Fibroblast of skin of left quadriceps (primary cell): Measurements from ENCODE around the gene MYDGF.
"Not testable (repeated sequence)": the region's sequence is repeated elsewhere in the genome, so short reads cannot be mapped to it uniquely, and the experiment has no call there.

Source experiments
- DNase-seq, 2 experiments: peaks; one replicate each; pipeline ENCODE4 v3.0.0-alpha.2; 2013; ENCODE audit warnings: low read depth in 2 of 2

MYDGF gene

GRCh38 chr19:4669723-4670480, at the start of gene MYDGF:
Gene MYDGF, minus strand, starts transcription at chr19:4670342. Its CDS starts 8 bp downstream, at chr19:4670334.
- DNase-seq: peak; percentile 78

GRCh38 chr19:4719499-4719866, 49.3 kb upstream of the MYDGF start:
- DNase-seq: no peak

- DNase-seq: no peak
Observed at GRCh38 chr19:4717966-4718701, 48.0 kb upstream of the MYDGF start.

- no peak for DNase-seq
Observed at GRCh38 chr19:4717191-4717965, 47.2 kb upstream of the MYDGF start.

DNA sequence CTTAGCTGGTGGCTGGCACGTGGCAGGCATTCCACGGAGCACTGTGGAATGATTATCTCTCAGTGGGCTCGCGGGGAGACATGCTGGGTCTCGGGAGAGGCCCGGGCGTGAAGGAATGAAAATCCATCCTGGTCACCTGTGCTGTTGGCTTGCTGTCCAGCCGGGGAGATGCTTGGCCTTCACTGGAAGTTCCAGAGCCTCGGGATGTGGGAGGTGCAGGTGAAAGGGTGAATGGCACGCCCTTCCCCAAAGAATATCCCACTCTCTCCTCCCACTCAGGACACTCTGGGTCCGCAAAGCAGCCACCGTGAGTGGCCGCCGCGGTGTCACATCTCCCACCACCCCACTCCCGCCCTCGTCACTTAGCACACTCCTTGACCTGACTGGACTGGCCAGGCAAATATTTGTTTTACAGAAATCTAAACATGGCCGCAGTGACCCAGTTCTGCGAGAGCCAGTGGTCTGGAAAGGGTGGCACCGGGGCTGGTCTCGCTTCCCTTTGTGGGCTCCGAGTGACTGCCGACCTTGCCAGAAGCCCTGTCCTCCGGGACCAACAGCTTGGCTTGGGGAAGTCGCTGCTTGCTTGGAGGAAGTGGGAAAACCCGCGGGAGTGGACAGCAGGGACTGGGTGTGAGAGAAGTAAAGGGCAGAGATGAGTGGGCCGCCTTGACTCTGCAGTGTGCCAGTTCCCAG, 45.5 kb upstream of the MYDGF start:
- no peak for DNase-seq

DNA sequence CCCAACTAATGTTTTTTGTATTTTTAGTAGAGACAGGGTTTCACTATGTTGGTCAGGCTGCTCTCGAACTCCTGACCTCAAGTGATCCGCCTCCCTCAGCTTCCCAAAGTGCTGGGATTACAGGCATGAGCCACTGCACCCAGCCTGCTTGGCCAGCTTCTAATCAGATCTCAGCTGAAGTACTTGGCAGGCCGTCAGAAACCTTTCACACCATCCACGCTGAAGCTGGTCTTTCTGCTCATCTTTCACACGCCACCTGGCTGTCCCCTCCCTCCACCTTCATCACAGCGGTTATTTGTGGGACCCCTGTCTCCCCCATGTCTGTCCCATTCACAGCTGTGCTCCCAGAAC, 45.0 kb upstream of the MYDGF start:
- not testable (repeated sequence) for DNase-seq

- DNase-seq: no peak
Observed at GRCh38 chr19:4714016-4714415, 43.9 kb upstream of the MYDGF start.

- DNase-seq: peak in 1 of 2 experiments; percentile 10
Observed at GRCh38 chr19:4713384-4713951, 43.3 kb upstream of the MYDGF start.

GRCh38 chr19:4712771-4713170, 42.6 kb upstream of the MYDGF start:
- DNase-seq: no peak

DNA sequence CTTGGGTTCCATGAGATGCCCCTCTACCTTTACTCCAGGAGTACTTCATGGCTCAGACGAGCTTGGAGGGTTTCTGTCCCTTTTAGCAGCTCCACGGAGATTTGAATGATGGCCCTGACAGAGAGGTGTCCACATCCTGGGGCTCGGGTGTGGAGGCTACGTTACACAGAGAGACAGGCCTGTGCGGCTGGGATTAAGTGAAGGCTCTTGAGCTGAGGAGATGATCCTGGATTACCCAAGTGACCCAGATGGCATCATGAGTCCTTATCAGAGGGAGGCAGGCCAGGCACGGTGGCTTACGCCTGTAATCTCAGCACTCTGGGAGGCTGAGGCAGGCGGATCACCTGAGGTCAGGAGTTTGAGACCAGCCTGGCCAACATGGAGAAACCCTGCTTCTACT, 41.1 kb upstream of the MYDGF start:
- no peak for DNase-seq

GRCh38 chr19:4710281-4710600, 40.1 kb upstream of the MYDGF start:
- DNase-seq: no peak

GRCh38 chr19:4709440-4710280, 39.5 kb upstream of the MYDGF start:
- DNase-seq: no peak

GRCh38 chr19:4707956-4708650, 38.0 kb upstream of the MYDGF start:
- DNase-seq: no peak

DNA sequence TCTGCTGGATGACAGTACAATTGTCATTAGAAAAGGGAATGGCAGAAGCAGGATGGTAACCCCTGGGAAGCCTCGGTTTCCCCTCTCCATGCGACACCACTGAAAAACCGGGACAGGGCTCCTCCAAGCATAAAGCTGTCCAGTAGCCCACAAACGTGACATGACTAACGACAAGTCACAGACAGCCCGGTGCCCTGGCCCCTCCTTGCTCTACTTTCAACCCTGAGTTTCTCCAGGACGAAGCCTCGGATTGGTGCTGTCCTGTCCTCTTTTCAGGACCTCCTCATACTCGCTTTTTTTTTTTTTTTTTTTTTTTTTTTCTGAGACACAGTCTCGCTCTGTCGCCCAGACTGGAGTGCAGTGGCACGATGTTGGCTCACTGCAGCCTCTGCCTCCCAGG, 37.2 kb upstream of the MYDGF start:
- DNase-seq: no peak

GRCh38 chr19:4705413-4706131, 35.4 kb upstream of the MYDGF start:
- DNase-seq: no peak

GRCh38 chr19:4704317-4704673, 34.2 kb upstream of the MYDGF start:
- DNase-seq: no peak

- no peak for DNase-seq
Observed at GRCh38 chr19:4703671-4704316, 33.7 kb upstream of the MYDGF start.

DNA sequence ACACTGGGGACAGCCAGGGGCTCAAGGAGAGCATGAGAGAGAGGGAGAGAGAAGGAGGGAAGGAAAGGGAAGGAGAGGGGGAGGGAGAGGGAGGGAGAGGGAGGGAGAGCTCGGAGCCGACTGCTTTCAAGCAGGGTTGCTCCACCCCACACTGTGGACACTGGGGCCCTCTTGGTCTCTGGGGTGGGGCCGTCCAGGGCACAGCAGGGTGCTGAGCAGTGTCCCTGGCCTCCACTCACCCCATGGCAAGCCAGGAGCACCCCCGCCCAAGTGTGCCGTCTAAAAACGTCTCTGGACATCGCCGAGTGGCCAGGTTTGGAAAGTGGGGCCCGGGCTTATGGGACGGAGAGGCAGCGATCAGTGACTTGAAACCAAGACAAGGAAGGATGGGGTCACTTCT, 32.6 kb upstream of the MYDGF start:
- no peak for DNase-seq

DNA sequence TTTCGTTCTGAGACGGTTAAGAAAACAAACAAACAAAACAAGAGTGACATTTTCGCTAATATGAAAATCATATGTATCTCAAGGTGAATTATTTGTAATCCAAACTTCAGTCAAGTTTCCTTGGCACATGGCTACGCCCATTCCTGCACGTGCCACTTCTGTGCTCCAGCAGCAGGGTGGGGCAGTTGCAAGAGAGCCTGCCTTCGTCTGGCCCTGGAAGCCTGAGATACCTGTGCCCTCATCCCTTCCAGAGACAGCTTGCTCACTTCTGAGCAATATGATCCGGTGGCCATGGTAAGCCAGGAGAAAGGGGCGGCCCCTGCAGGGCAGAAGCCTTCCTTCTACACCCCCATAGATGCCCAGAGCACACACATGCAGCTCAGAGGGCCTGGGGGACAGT, 31.4 kb upstream of the MYDGF start:
- no peak for DNase-seq

DNA sequence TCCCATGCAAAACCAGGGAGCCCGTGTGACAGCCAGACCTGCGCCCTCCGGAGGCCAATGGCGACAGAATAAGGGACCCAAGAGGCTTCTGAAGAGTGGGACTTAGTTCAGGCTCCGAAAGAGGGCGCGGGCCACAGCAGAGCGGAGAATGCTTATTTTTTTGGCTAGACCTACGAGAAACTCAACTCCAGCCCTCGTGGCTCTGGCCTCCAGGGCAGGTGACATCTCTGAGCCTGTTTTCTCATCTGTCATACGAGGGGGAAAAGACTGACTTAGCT, 30.5 kb upstream of the MYDGF start:
- DNase-seq: no peak
